NCI-H345 treated with DMSO at 0.1 percent for 48 hours (cell line): ENCODE measurements around the gene PC.

Source experiments
- DNase-seq: peaks from one replicate; lab custom pipeline; 2025; ENCODE audit not compliant: unreplicated experiment; lab: John Stamatoyannopoulos, UW

PC gene

GRCh38 chr11:66956689-66957290, 1.4 kb downstream of the PC start:
- no peak for DNase-seq

- no peak for DNase-seq
Observed at GRCh38 chr11:66953081-66953833, 4.9 kb downstream of the PC start.

GRCh38 chr11:66951927-66952337, 6.3 kb downstream of the PC start:
- peak; percentile 40 for DNase-seq

GRCh38 chr11:66951135-66951534, 7.0 kb downstream of the PC start:
- no peak for DNase-seq

- no peak for DNase-seq
Observed at GRCh38 chr11:66950112-66950535, 8.1 kb downstream of the PC start.

GRCh38 chr11:66938582-66939135, 19.5 kb downstream of the PC start:
- no peak for DNase-seq

- DNase-seq: no peak
Observed at GRCh38 chr11:66937193-66937733, 20.9 kb downstream of the PC start.

- no peak for DNase-seq
Observed at GRCh38 chr11:66936311-66936711, 21.9 kb downstream of the PC start.

- DNase-seq: no peak
Observed at GRCh38 chr11:66934950-66935779, 23.0 kb downstream of the PC start.

- no peak for DNase-seq
Observed at GRCh38 chr11:66933531-66933930, 24.7 kb downstream of the PC start.

GRCh38 chr11:66932543-66932942, 25.6 kb downstream of the PC start:
- DNase-seq: no peak

- no peak for DNase-seq
Observed at GRCh38 chr11:66929753-66930152, 28.4 kb downstream of the PC start.

GRCh38 chr11:66924272-66924671, 33.9 kb downstream of the PC start:
- no peak for DNase-seq

GRCh38 chr11:66922551-66922950, 35.6 kb downstream of the PC start:
- no peak for DNase-seq

GRCh38 chr11:66920978-66921784, 37.0 kb downstream of the PC start:
- no peak for DNase-seq

- DNase-seq: no peak
Observed at GRCh38 chr11:66919923-66920322, 38.3 kb downstream of the PC start.

- no peak for DNase-seq
Observed at GRCh38 chr11:66918741-66919140, 39.4 kb downstream of the PC start.

GRCh38 chr11:66915866-66916265, 42.3 kb downstream of the PC start:
- no peak for DNase-seq

GRCh38 chr11:66915046-66915832, 42.9 kb downstream of the PC start:
- DNase-seq: no peak

GRCh38 chr11:66914505-66914904, 43.7 kb downstream of the PC start:
- no peak for DNase-seq
